Activated effector memory CD4-positive, alpha-beta T cell treated with anti-CD3 and anti-CD28 coated beads, Interleukin-2, amount 50 U/mL, for 16 hours (primary cell): ENCODE data around the gene HES5.
"Not testable (repeated sequence)": the region's sequence is repeated elsewhere in the genome, so short reads cannot be mapped to it uniquely, and the experiment has no call there.

ENCODE experiments used
- DNase-seq: peaks from one replicate; pipeline ENCODE4 v3.0.0-alpha.2; 2020

HES5 gene

DNA sequence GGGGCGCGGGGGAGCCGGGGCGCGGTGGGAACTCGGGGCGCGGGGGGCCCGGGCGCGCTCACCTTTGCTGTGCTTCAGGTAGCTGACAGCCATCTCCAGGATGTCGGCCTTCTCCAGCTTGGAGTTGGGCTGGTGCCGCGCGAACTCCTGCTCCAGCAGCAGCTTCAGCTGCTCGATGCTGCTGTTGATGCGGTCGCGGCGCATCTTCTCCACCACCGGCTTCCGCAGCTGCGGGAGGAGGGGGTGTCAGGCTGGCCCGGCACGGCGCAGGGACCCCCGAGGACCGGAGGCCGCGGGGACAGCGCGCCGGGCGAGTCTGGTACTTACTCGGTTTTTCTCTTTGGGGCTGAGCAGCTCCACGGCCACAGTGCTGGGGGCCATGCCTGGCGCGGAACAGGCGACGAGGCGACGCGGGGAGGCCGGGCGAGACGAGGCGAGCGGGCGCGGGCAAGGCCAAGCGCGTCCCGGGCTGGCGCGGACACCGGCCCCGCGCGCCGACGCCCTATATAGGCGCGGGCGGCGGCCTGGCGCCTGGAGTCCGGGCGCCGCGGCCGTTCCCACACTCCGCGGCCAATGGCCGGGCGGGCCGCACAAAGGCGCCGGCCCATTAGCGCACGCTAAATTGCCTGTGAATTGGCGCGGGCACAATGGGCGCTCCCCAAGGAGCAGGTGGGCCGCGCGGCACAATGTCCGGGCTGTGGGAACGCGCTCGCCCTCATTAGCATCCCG, at the start of gene HES5:
TSS of gene HES5 (minus strand) at position 480 of the 729 bp plus-strand sequence. CDS start at position 381, 99 bp downstream.
- no peak for DNase-seq

- no peak for DNase-seq
Observed at GRCh38 chr1:2578758-2579118, 48.7 kb upstream of the HES5 start.

GRCh38 chr1:2577565-2578075, 47.6 kb upstream of the HES5 start:
- DNase-seq: peak; percentile 81

DNA sequence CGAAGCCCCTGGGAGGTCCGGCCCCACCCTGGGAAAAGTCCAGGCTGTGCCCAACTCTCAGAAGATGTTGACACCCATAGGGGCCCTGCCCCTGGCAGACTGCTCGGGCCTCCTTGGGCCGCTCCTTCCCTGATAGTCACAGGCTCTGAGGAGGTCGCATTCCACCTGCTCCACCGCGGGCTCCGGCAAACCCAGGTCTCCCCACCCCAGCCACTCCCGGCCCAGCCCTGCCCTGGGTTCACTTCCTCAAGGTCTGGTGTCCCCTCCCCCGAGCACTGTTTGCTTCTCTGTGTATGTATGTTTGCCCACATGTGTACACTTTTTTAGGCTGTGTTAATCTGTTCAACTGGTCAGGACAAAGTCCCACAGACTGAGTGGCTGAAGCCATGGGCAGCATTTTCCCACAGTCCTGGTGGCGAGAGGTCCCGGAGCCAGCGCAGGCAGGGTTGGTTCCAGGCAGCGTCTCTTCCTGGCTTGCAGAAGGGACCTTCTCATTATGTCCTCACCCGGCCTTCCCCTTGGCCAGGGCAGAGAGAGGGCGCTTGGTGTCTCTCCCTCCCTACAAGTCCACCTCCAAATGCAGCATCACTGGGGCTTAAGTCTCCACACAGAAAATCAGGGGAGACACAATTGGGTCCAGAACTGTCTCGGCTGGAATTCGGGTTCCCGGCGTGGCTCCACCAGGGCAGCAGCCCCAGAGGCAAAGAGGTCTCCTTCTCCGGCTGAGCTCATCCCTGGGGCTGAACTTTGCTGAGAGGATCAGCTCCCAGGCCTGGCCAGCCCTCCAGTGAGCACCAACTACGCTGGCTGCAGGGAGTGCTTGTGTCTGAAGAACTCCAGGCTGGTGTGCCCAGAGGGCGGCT, 46.0 kb upstream of the HES5 start:
- no peak for DNase-seq

DNA sequence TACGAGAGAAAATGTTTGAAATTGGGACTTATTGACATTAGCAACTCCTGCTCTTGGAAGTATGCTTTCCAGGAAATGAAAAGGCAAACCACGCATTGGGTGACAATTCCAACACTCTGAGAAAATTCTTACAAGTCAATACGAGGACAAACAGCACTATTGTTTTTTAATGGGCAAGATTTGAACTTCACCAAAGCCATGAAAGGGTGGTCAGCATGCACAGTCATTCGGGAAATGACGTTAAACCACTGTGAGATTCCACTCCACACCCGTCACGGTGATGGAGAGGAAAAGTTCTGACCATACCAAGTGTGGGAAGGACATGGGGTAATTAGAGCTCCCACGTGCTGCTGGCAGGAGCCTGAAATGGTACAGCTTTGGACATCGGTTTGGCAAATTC, 44.3 kb upstream of the HES5 start:
- no peak for DNase-seq

- DNase-seq: no peak
Observed at GRCh38 chr1:2573250-2573920, 43.3 kb upstream of the HES5 start.

DNA sequence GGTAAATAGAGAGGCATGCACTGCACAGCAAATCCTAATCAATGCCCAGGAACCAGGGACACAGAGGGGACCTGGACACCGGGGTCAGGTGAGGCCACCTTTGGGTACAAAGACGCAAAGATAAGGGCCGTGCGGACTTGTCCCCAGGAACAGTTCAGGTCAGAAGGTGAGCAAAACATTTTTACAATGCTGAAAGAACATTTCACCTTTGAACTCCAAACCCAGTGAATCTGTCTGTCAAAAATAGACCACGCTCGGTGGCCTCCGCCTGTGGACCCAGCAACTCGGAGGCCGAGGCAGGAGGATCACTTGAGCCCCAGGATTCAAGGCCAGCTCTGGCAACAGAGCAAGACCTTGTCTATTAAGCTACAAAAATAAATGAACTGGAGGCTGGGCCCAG, 41.3 kb upstream of the HES5 start:
- no peak for DNase-seq

- DNase-seq: no peak
Observed at GRCh38 chr1:2570332-2570731, 40.3 kb upstream of the HES5 start.

- DNase-seq: not testable (repeated sequence)
Observed at GRCh38 chr1:2569703-2570102, 39.6 kb upstream of the HES5 start.

DNA sequence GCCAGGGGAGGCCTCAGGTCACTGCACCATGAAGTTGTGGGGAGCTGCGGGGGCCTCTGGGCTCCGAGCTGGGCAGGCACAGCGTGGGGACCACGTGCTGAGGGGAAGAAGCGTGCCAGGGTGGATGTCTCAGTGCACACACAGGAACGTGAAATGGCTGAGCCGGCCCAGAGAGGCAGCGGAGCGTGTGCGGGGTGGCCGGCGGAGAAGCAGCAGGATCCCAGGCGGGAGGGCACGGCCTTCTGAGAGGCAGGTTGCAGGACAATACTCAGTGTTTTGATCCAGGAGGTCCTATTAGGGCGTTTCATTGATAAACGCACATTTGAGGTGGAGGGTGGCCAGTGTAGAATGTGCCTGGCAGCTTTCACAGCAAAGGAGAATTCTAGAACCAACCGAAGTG, 39.0 kb upstream of the HES5 start:
- no peak for DNase-seq

DNA sequence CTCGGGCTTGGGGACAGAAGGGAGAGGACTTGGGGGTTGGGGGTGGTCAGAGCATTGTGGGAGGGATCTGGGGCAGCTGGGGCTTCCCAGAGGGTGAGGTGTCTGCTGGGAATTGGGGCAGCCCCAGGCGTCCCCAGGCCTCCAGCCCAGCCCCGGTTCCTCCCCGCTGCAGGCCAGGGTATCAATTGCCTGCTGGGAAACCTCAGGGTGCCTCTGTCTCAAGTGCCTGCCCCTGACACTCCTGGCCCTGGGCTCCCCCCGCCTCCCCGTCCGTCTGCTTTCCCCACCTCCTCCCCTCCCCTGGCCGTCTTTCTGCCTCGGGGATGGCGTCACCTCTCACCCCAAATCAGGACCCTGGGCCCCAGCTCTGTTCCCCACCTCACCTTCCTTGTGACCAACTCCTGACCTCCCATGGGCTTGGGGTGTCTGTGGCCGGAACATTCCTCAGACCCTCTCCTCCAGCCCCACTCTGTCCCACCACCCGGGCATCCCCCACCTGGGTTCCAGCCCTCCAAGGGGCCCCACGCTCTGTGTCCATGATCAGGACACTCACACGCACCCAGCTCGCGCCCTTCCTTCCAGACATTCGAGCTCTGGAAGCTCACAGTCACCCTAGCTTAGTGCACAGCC, 38.2 kb upstream of the HES5 start:
- not testable (repeated sequence) for DNase-seq

GRCh38 chr1:2567083-2567679, 37.1 kb upstream of the HES5 start:
- DNase-seq: no peak

GRCh38 chr1:2566101-2567045, 36.3 kb upstream of the HES5 start:
- DNase-seq: no peak

DNA sequence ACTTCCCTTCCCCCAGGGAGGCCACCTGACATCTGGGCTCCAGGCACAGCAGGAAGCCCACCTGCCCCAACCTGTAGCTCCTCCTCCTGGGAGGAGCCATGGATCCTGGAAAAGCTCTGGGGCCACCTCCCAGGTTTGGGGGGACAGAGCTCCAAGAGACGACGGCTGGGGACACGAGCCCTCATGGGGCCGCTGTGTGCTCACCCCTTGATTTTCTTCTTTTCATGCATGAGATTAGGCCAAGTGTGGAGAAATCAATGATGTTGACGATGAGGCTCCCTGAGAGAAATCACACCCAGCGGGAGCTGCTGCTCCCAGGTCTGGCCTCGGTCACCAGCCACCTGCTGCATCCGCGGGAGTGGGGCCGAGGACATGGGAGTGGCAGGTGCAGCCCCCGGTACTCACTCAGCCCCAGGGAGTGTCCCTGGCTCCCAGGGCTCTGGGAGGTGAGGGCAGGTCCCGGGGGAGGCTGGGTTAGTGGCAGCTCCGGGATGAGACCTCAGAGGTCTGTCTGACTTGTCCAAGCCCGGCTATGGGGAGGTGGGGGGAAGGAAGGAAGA, 34.8 kb upstream of the HES5 start:
- no peak for DNase-seq

GRCh38 chr1:2564006-2564814, 34.1 kb upstream of the HES5 start:
- no peak for DNase-seq

DNA sequence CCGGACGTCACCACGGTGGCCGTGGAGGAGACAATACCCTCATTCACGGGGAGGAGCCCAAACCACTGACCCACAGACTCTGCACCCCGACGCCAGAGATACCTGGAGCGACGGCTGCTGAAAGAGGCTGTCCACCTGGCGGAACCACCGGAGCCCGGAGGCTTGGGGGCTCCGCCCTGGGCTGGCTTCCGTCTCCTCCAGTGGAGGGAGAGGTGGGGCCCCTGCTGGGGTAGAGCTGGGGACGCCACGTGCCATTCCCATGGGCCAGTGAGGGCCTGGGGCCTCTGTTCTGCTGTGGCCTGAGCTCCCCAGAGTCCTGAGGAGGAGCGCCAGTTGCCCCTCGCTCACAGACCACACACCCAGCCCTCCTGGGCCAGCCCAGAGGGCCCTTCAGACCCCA, 33.1 kb upstream of the HES5 start:
- DNase-seq: no peak

DNA sequence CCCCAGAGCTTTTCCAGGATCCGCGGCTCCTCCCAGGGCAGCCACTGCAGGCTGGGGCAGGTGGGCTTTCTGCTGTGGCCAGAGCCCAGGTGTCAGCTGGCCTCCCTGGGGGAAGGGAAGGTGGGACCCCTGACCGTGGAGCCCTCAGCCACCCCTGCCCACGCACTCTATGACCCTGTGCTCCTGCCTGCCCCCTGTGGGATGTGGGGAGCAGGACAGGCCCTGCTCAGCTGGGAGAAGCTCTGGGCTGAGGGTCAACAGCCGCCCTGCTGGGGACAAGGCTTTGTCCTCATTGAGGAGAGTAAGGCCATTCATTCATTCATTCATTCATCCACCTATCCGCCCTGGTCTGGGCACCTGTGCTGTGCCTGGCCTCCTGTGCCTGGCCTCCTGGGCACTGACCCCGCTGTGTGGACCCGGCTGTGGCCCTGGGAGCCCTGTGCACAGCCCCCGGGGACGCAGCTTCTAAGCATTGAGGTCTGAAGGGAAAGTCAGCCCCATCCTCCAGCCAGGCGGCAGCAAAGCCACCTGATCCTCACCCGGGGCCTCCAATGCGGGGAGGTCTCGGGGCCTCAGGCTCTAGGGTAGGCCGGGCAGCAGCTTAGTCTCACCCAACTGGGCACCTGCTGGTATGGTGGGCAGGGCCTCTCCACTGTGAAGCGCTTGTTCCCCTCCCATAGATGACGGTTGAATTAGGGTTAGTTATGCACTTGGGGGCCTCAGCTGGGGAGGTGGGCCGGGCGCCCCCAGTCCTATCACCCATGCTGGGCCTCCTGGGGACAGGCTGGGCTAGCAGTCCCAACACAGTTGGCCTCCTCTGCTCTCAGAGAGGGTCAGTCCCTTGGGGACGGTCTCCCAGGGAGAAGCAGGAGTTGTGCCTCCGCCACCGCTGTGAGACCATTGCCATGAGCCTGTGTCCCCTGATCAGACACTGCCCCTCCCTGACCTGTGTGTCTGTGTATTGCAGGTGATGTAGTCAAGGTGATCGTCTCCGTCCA, 32.1 kb upstream of the HES5 start:
- DNase-seq: no peak

- no peak for DNase-seq
Observed at GRCh38 chr1:2561446-2561845, 31.4 kb upstream of the HES5 start.
